Spleen (tissue), 11 donors: ENCODE data around the gene CDKN1C. TPM values are rescaled to one million over a fixed set of nuclear protein-coding genes. Genes with fewer than 3 reads are reported as not detected.
A peak's percentile ranks its signal among the peaks of the same experiment; 100 is the strongest.

ENCODE experiments used
- DNase-seq: peaks from one replicate; pipeline ENCODE4 v3.0.0-alpha.2; 2020
- H3K27ac ChIP-seq, 8 donors: fragments of 200-600 bp; sonication (generic) in 7 of 8; 1 replicate in 4 of 8; 2 replicates in 4 of 8; pipeline versions ENCODE4 v1.5.0 to v1.8.0; 2016 to 2021; ENCODE audit warnings: inconsistent platforms in 4 of 8, mild to moderate bottlenecking in 4 of 8, moderate library complexity in 1 of 8
- H3K27me3 ChIP-seq, 7 donors: fragments of 200-600 bp; sonication (generic) in 6 of 7; replicated peaks in 1 of 7; 1 replicate in 4 of 7; 2 replicates in 3 of 7; pipeline versions ENCODE4 v1.5.0 to v1.8.0; 2016 to 2021; ENCODE audit warnings: inconsistent platforms in 3 of 7, mild to moderate bottlenecking in 1 of 7
- H3K36me3 ChIP-seq, 6 donors: fragments of 200-600 bp; sonication (generic) in 5 of 6; 1 replicate in 4 of 6; 2 replicates in 2 of 6; pipeline versions ENCODE4 v1.5.0 to v1.8.0; 2016 to 2021; ENCODE audit warnings: inconsistent platforms in 2 of 6
- H3K4me1 ChIP-seq, 6 donors: fragments of 200-600 bp; sonication (generic) in 5 of 6; 1 replicate in 3 of 6; 2 replicates in 3 of 6; pipeline versions ENCODE4 v1.5.0 to v1.8.0; 2016 to 2021; ENCODE audit warnings: inconsistent platforms in 3 of 6
- H3K4me3 ChIP-seq, 8 donors: fragments of 200-600 bp; sonication (generic) in 7 of 8; 1 replicate in 4 of 8; 2 replicates in 4 of 8; pipeline versions ENCODE4 v1.5.0 to v1.8.0; 2016 to 2021; ENCODE audit warnings: inconsistent platforms in 4 of 8, mild to moderate bottlenecking in 4 of 8, moderate library complexity in 2 of 8
- H3K9me3 ChIP-seq, 8 donors: fragments of 200-600 bp; sonication (generic) in 7 of 8; 1 replicate in 4 of 8; 2 replicates in 4 of 8; pipeline versions ENCODE4 v1.5.0 to v1.8.0; 2016 to 2021; ENCODE audit warnings: inconsistent platforms in 4 of 8
- POLR2A ChIP-seq, 3 donors: fragments of 450-650 bp; IDR thresholded peaks; one replicate each; pipeline ENCODE4 v1.5.1; 2017; ENCODE audit warnings: antibody characterized with exemption in 3 of 3, mild to moderate bottlenecking in 1 of 3
- POLR2AphosphoS5 ChIP-seq, 3 donors: sonication (generic); formaldehyde crosslinking; IDR thresholded peaks; one replicate each; pipeline ENCODE4 v1.5.1; 2017; ENCODE audit warnings: antibody characterized with exemption in 3 of 3
- WGBS, 5 donors: extraction: QIAGEN DNeasy Blood & Tissue Kit in 3 of 5; methylation state at CpG; one replicate each; pipeline versions ENCODE4 v1.1.5 to v1.1.7; 2013 to 2018; 5-methylcytosine and 5-hydroxymethylcytosine counted together
- intact Hi-C: fragments of 100-400 bp; cut with DNase I; formaldehyde crosslinking; loops from one replicate; pipeline ENCODE4 v1.15.0; 2023; ENCODE audit warnings: low total_unique reads
- polyA plus RNA-seq, 3 donors: library from polyadenylated mRNA; stranded (reverse); fragments of 200-250 nt; gene quantifications; one replicate each; pipeline ENCODE4 v1.2.1, GENCODE V29; 2013
- total RNA-seq, 7 donors: library from RNA; depleted of rRNA in 3 of 7; stranded (reverse); fragments of >200 nt in 3 of 7; fragmentation: NEBNext Ultra II Directional in 4 of 7; extraction: Animal tissue kit (Norgen Biotek cat#: 25700) in 4 of 7; gene quantifications; one replicate each; pipeline versions ENCODE4 v1.1.0 to v1.2.1, GENCODE V29; 2016 to 2021
- TF ChIP-seq, protein P1 (sequence below), 11 experiments: fragments of 200-600 bp in 7 of 11; fragments of 450-650 bp in 4 of 11; sonication (generic) in 4 of 11; IDR thresholded peaks in 8 of 11; conservative IDR thresholded peaks in 3 of 11; 1 replicate in 7 of 11; 2 replicates in 4 of 11; pipeline versions ENCODE4 v1.4.0 to v1.8.0; 2016 to 2021; ENCODE audit warnings: antibody characterized with exemption in 11 of 11, inconsistent platforms in 4 of 11, mild to moderate bottlenecking in 1 of 11
- donor health status: healthy with polysubstance abuse.
- donor health status: DM: no; HTN: no; CAD: no; lungs with moderate emphysema.
- donor health status: DM: no; HTN: no; CAD: no.
- donor health status: Bipolar disorder and iron deficiency.
- donor health status: healthy.
- donor health status: DM: no; HTN: no; CAD: no.
- donor health status: DM: yes; HTN: yes; CAD: no.

The CDKN1C gene
- total and polyA plus RNA-seq, 10 donors, result 5.4 to 40.4 (median 14.2) TPM

- DNase-seq, result peak; percentile 84
- H3K36me3 ChIP-seq, result no peaks in the 10 kb centered on the region
- H3K27ac ChIP-seq, result peak within 1 kb of the TSS in 4 of 8 donors; percentile 31 to 75 (median 66)
- peak within 1 kb of the TSS; percentile 38 to 80 (median 54) for H3K4me3 ChIP-seq
- no peaks in the 10 kb centered on the region for H3K9me3 ChIP-seq
- H3K27me3 ChIP-seq, result peaks cover 0 to 67% (median 34%) of the 10 kb centered on the region in 7 donors
- 1 to 3% (median 2%) methylated on average over 39 to 113 of the region's 113 CpGs for WGBS, 5 donors
- intact Hi-C loops, result no loop called here
- peaks cover 21 to 53% (median 39%) of the 10 kb centered on the region in 6 donors for H3K4me1 ChIP-seq
- TF ChIP-seq POLR2AphosphoS5 (IDR thresholded peaks at IDR 0.05), result peak; percentile 67 to 75 (median 69)
- TF ChIP-seq POLR2A (IDR thresholded peaks at IDR 0.05), result no peak
- TF ChIP-seq, protein P1, sequence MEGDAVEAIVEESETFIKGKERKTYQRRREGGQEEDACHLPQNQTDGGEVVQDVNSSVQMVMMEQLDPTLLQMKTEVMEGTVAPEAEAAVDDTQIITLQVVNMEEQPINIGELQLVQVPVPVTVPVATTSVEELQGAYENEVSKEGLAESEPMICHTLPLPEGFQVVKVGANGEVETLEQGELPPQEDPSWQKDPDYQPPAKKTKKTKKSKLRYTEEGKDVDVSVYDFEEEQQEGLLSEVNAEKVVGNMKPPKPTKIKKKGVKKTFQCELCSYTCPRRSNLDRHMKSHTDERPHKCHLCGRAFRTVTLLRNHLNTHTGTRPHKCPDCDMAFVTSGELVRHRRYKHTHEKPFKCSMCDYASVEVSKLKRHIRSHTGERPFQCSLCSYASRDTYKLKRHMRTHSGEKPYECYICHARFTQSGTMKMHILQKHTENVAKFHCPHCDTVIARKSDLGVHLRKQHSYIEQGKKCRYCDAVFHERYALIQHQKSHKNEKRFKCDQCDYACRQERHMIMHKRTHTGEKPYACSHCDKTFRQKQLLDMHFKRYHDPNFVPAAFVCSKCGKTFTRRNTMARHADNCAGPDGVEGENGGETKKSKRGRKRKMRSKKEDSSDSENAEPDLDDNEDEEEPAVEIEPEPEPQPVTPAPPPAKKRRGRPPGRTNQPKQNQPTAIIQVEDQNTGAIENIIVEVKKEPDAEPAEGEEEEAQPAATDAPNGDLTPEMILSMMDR (IDR thresholded peaks at IDR 0.05 in 8 of 11, conservative IDR thresholded peaks at IDR 0.05 in 3 of 11), result no peak
Measured at GRCh38 chr11:2928605-2929530, 43.3 kb upstream of the CDKN1C start, which contains the start of gene PHLDA2. PHLDA2 (minus strand) TSS chr11:2929420; CDS start chr11:2929364, 56 bp downstream.

GRCh38 chr11:2927851-2928604 is 42.5 kb upstream of the CDKN1C start:
- intact Hi-C loops, result no loop called here
- H3K4me3 ChIP-seq, result peak overlapping the region; percentile 34 to 80 (median 54)
- no peaks in the 10 kb centered on the region for H3K9me3 ChIP-seq
- 15 to 24% (median 18%) methylated on average over 21 to 25 of the region's 25 CpGs for WGBS, 5 donors
- peak; percentile 67 for DNase-seq
- TF ChIP-seq, protein P1 (IDR thresholded peaks at IDR 0.05 in 8 of 11, conservative IDR thresholded peaks at IDR 0.05 in 3 of 11), result no peak
- no peak for TF ChIP-seq POLR2AphosphoS5 (IDR thresholded peaks at IDR 0.05)
- no peak for TF ChIP-seq POLR2A (IDR thresholded peaks at IDR 0.05)
- peaks cover 0 to 67% (median 34%) of the 10 kb centered on the region in 7 donors for H3K27me3 ChIP-seq
- no peaks in the 10 kb centered on the region for H3K36me3 ChIP-seq
- peaks cover 18 to 44% (median 35%) of the 10 kb centered on the region in 6 donors for H3K4me1 ChIP-seq
- peak overlapping the region in 3 of 8 donors; percentile 57 to 75 (median 74) for H3K27ac ChIP-seq

DNA sequence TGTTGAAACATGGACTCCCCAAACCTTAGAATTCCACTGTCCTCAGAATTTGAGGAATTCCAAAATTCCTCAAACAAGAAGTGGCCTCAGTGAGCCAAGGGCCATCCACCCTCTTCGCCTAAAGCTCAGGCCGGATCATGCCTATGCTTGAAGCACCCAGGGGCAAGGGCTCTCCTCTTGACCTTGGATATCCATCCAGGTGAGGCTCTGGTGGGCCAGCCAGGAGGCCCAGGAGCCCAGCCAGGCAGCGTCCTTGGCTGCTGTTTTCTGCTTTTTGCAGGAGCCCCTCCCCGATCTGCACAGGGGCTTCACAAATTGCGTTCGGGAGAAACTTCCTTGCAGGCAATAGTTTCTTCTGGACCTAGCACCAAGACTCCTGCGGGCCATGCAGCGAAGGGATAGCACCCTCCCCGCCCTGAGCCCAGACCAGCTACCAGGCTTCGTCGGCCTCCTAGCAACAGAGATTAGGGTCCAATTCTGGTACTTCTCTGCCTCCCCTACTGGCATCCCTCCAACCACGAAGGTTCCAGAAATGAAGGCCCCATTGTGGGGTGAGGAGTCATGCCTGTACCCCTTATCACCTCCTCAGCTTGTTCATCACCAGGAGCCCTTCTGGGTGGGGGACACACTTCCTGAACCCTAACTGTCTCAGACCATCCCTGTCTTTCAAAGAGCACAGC is 41.7 kb upstream of the CDKN1C start:
- Histone ChIP-seq H3K27ac (no peak overlapping the region), H3K27me3 (peaks cover 0 to 65% (median 34%) of the 10 kb centered on the region in 7 donors), H3K4me3 (no peak overlapping the region), H3K9me3 (no peaks in the 10 kb centered on the region), H3K36me3 (no peaks in the 10 kb centered on the region), H3K4me1 (peaks cover 17 to 37% (median 32%) of the 10 kb centered on the region in 6 donors)
- TF ChIP-seq POLR2A (IDR thresholded peaks at IDR 0.05), result no peak
- TF ChIP-seq, protein P1 (IDR thresholded peaks at IDR 0.05 in 8 of 11, conservative IDR thresholded peaks at IDR 0.05 in 3 of 11), result no peak
- TF ChIP-seq POLR2AphosphoS5 (IDR thresholded peaks at IDR 0.05), result no peak
- peak; percentile 47 for DNase-seq
- 86 to 98% (median 87%) methylated on average over 10 to 12 of the region's 12 CpGs for WGBS, 5 donors
- intact Hi-C loops, result no loop called here
